ENCODE data around the gene U2AF1L4. TPM values are rescaled to one million over a fixed set of nuclear protein-coding genes. Genes with fewer than 3 reads are reported as not detected.

The U2AF1L4 gene
- total RNA-seq, 1 donor from 2014 or later: 29.7 TPM

- Mint-ChIP-seq H3K27ac (peak overlapping the region; percentile 21), H3K4me1 (ENCODE audit: low read depth) (peaks cover 22% of the 10 kb centered on the region), H3K36me3 (ENCODE audit: low read depth) (peaks cover 47% of the 10 kb centered on the region), H3K9me3 (no peaks in the 10 kb centered on the region), H3K4me3 (peak overlapping the region; percentile 28), H3K27me3 (ENCODE audit: insufficient read depth) (no peaks in the 10 kb centered on the region)
- no peak for DNase-seq (ENCODE audit: low spot score)
- intact Hi-C loops (cut with micrococcal nuclease): no loop called here
Measured at GRCh38 chr19:35720163-35720524, 25.1 kb downstream of the U2AF1L4 start.

GRCh38 chr19:35719402-35720162, 25.6 kb downstream of the U2AF1L4 start:
- Mint-ChIP-seq H3K27ac (peak overlapping the region; percentile 93), H3K27me3 (ENCODE audit: insufficient read depth) (no peaks in the 10 kb centered on the region), H3K4me3 (peak overlapping the region; percentile 95), H3K36me3 (ENCODE audit: low read depth) (peaks cover 46% of the 10 kb centered on the region), H3K4me1 (ENCODE audit: low read depth) (peaks cover 26% of the 10 kb centered on the region), H3K9me3 (no peaks in the 10 kb centered on the region)
- no peak for DNase-seq (ENCODE audit: low spot score)
- intact Hi-C loops (cut with micrococcal nuclease): loop anchor here (5.0 kb wide), 2 partner anchors 172 to 293 kb away; partner anchors contain the start of genes ALKBH6 and TMEM147

- peak overlapping the region; percentile 95 for H3K4me3 Mint-ChIP-seq
- H3K36me3 Mint-ChIP-seq (ENCODE audit: low read depth): peaks cover 49% of the 10 kb centered on the region
- DNase-seq (ENCODE audit: low spot score): peak; percentile 47
- no peaks in the 10 kb centered on the region for H3K9me3 Mint-ChIP-seq
- intact Hi-C loops (cut with micrococcal nuclease): loop anchor here (5.0 kb wide), 2 partner anchors 171 to 294 kb away; partner anchors contain the start of genes ALKBH6 and TMEM147
- H3K27me3 Mint-ChIP-seq (ENCODE audit: insufficient read depth): no peaks in the 10 kb centered on the region
- peak overlapping the region; percentile 93 for H3K27ac Mint-ChIP-seq
- H3K4me1 Mint-ChIP-seq (ENCODE audit: low read depth): peaks cover 37% of the 10 kb centered on the region
Measured at GRCh38 chr19:35718345-35719041, 26.7 kb downstream of the U2AF1L4 start.

GRCh38 chr19:35717665-35718344, 27.4 kb downstream of the U2AF1L4 start, which contains the start of gene KMT2B:
TSS of gene KMT2B (plus strand) at chr19:35718003. CDS start at chr19:35718019, 16 bp downstream.
- Mint-ChIP-seq H3K27me3 (ENCODE audit: insufficient read depth) (no peaks in the 10 kb centered on the region), H3K27ac (peak within 1 kb of the TSS; percentile 98), H3K4me1 (ENCODE audit: low read depth) (peaks cover 42% of the 10 kb centered on the region), H3K9me3 (no peaks in the 10 kb centered on the region), H3K4me3 (peak within 1 kb of the TSS; percentile 99), H3K36me3 (ENCODE audit: low read depth) (peaks cover 47% of the 10 kb centered on the region)
- DNase-seq (ENCODE audit: low spot score): no peak
- intact Hi-C loops (cut with micrococcal nuclease): loop anchor here (1.0 to 5.0 kb wide), 15 partner anchors 16 to 397 kb away; partner anchors contain the start of genes ALKBH6, ARHGAP33, COX6B1 and NFKBID

- Mint-ChIP-seq H3K9me3 (no peaks in the 10 kb centered on the region), H3K27ac (peak overlapping the region; percentile 98), H3K36me3 (ENCODE audit: low read depth) (peaks cover 40% of the 10 kb centered on the region), H3K27me3 (ENCODE audit: insufficient read depth) (no peaks in the 10 kb centered on the region), H3K4me1 (ENCODE audit: low read depth) (peaks cover 50% of the 10 kb centered on the region), H3K4me3 (peak overlapping the region; percentile 99)
- intact Hi-C loops (cut with micrococcal nuclease): loop anchor here (1.0 to 5.0 kb wide), 15 partner anchors 15 to 398 kb away; partner anchors contain the start of genes ALKBH6, ARHGAP33, COX6B1 and NFKBID
- peak; percentile 97 for DNase-seq (ENCODE audit: low spot score)
Measured at GRCh38 chr19:35716801-35717664, 28.2 kb downstream of the U2AF1L4 start.

- no peaks in the 10 kb centered on the region for H3K9me3 Mint-ChIP-seq
- no peak for DNase-seq (ENCODE audit: low spot score)
- peak overlapping the region; percentile 98 for H3K27ac Mint-ChIP-seq
- H3K4me1 Mint-ChIP-seq (ENCODE audit: low read depth): peaks cover 56% of the 10 kb centered on the region
- peak overlapping the region; percentile 99 for H3K4me3 Mint-ChIP-seq
- H3K27me3 Mint-ChIP-seq (ENCODE audit: insufficient read depth): no peaks in the 10 kb centered on the region
- peaks cover 33% of the 10 kb centered on the region for H3K36me3 Mint-ChIP-seq (ENCODE audit: low read depth)
- intact Hi-C loops (cut with micrococcal nuclease): loop anchor here (2.0 to 5.0 kb wide), 3 partner anchors 169 to 399 kb away; partner anchors contain the start of genes ALKBH6, POLR2I, TBCB and TMEM147
Measured at GRCh38 chr19:35715981-35716800, 29.0 kb downstream of the U2AF1L4 start.

GRCh38 chr19:35715355-35715809, 29.8 kb downstream of the U2AF1L4 start:
- Mint-ChIP-seq H3K9me3 (no peaks in the 10 kb centered on the region), H3K4me3 (peak overlapping the region; percentile 99), H3K36me3 (ENCODE audit: low read depth) (peaks cover 31% of the 10 kb centered on the region), H3K4me1 (ENCODE audit: low read depth) (peaks cover 64% of the 10 kb centered on the region), H3K27me3 (ENCODE audit: insufficient read depth) (no peaks in the 10 kb centered on the region), H3K27ac (peak overlapping the region; percentile 98)
- intact Hi-C loops (cut with micrococcal nuclease): loop anchor here (5.0 kb wide), 2 partner anchors 168 to 297 kb away; partner anchors contain the start of genes ALKBH6 and TMEM147
- DNase-seq (ENCODE audit: low spot score): no peak

- peaks cover 28% of the 10 kb centered on the region for H3K36me3 Mint-ChIP-seq (ENCODE audit: low read depth)
- intact Hi-C loops (cut with micrococcal nuclease): loop anchor here (5.0 kb wide), 2 partner anchors 167 to 298 kb away; partner anchors contain the start of genes ALKBH6 and TMEM147
Measured at GRCh38 chr19:35714601-35715354, 30.4 kb downstream of the U2AF1L4 start.

GRCh38 chr19:35713904-35714495, 31.2 kb downstream of the U2AF1L4 start:
- no peaks in the 10 kb centered on the region for H3K27me3 Mint-ChIP-seq (ENCODE audit: insufficient read depth)
- intact Hi-C loops (cut with micrococcal nuclease): loop anchor here (1.0 kb wide), 1 partner anchor 217 kb away; no protein-coding TSS in a partner anchor
- peak overlapping the region; percentile 99 for H3K4me3 Mint-ChIP-seq
- H3K4me1 Mint-ChIP-seq (ENCODE audit: low read depth): peaks cover 57% of the 10 kb centered on the region
- DNase-seq (ENCODE audit: low spot score): no peak
- no peaks in the 10 kb centered on the region for H3K9me3 Mint-ChIP-seq
- H3K27ac Mint-ChIP-seq: peak overlapping the region; percentile 95
- H3K36me3 Mint-ChIP-seq (ENCODE audit: low read depth): peaks cover 25% of the 10 kb centered on the region

More at GRCh38 chr19:35714601-35715354, 30.4 kb downstream of the U2AF1L4 start:
- Mint-ChIP-seq H3K4me3 (peak overlapping the region; percentile 99), H3K9me3 (no peaks in the 10 kb centered on the region), H3K27me3 (ENCODE audit: insufficient read depth) (no peaks in the 10 kb centered on the region), H3K27ac (peak overlapping the region; percentile 95), H3K4me1 (ENCODE audit: low read depth) (peaks cover 64% of the 10 kb centered on the region)
- no peak for DNase-seq (ENCODE audit: low spot score)

GRCh38 chr19:35713506-35713850, 31.7 kb downstream of the U2AF1L4 start:
- Mint-ChIP-seq H3K27me3 (ENCODE audit: insufficient read depth) (no peaks in the 10 kb centered on the region), H3K9me3 (no peaks in the 10 kb centered on the region), H3K4me1 (ENCODE audit: low read depth) (peaks cover 53% of the 10 kb centered on the region), H3K36me3 (ENCODE audit: low read depth) (peaks cover 25% of the 10 kb centered on the region), H3K27ac (peak overlapping the region; percentile 95), H3K4me3 (peak overlapping the region; percentile 99)
- DNase-seq (ENCODE audit: low spot score): no peak
- intact Hi-C loops (cut with micrococcal nuclease): loop anchor here (1.0 kb wide), 1 partner anchor 218 kb away; no protein-coding TSS in a partner anchor
